K562 (cell line): ENCODE results near the gene DNAL4. TPM values are rescaled to one million over a fixed set of nuclear protein-coding genes. Genes with fewer than 3 reads are reported as not detected.
A peak's percentile ranks its signal among the peaks of the same experiment; 100 is the strongest.

Experiments used
- CCAR2 ChIP-seq: fragments of 200-400 bp; formaldehyde crosslinking; IDR thresholded peaks from 2 replicates; pipeline ENCODE4 v1.6.1; 2017; ENCODE audit warnings: mild to moderate bottlenecking, low read depth, low read length
- GABPB2 ChIP-seq: fragments of 250-450 bp; sonication (Bioruptor Pico); conservative IDR thresholded peaks from 2 replicates; pipeline ENCODE4 v1.5.1; 2021; ENCODE audit warnings: mild to moderate bottlenecking
- KDM5B ChIP-seq: fragments of 200-600 bp; sonication (generic); IDR thresholded peaks from 2 replicates; pipeline ENCODE4 v1.6.1; 2012; ENCODE audit warnings: low read depth, mild to moderate bottlenecking, moderate library complexity, low read length, control low read depth, inconsistent platforms; ENCODE audit not compliant: insufficient replicate concordance
- KLF16 ChIP-seq: IDR thresholded peaks from 2 replicates; pipeline ENCODE4 v1.6.1; 2016; ENCODE audit warnings: antibody characterized with exemption
- L3MBTL2 ChIP-seq: fragments of 450-650 bp; IDR thresholded peaks from 2 replicates; pipeline ENCODE4 v1.6.1; 2016; ENCODE audit warnings: mild to moderate bottlenecking, moderate library complexity
- NR2C1 ChIP-seq, 2 experiments: fragments of 450-650 bp; IDR thresholded peaks; 2 replicates each; pipeline ENCODE4 v1.6.1; 2017; ENCODE audit warnings: mild to moderate bottlenecking in 2 of 2, antibody characterized with exemption in 1 of 2, inconsistent platforms in 1 of 2, missing compliant biosample characterization in 1 of 2, missing genetic modification characterization in 1 of 2
- SMARCC2 ChIP-seq: fragments of 450-650 bp; IDR thresholded peaks from 2 replicates; pipeline ENCODE4 v1.6.1; 2017; ENCODE audit warnings: antibody characterized with exemption, moderate library complexity, mild to moderate bottlenecking, low read depth
- TRIM25 ChIP-seq: fragments of 450-650 bp; IDR thresholded peaks from 2 replicates; pipeline ENCODE4 v1.7.0; 2016; ENCODE audit warnings: borderline replicate concordance
- ZBTB1 ChIP-seq: sonication (generic); formaldehyde crosslinking; IDR thresholded peaks from 2 replicates; pipeline ENCODE4 v1.8.1; 2023; ENCODE audit warnings: missing genetic modification reagents, low read depth, mild to moderate bottlenecking, borderline replicate concordance
- ZBTB8A ChIP-seq: fragments of 450-650 bp; IDR thresholded peaks from 2 replicates; pipeline ENCODE4 v1.6.1; 2018; ENCODE audit warnings: mild to moderate bottlenecking, moderate library complexity; ENCODE audit not compliant: partially characterized antibody
- ZFX ChIP-seq: sonication (generic); formaldehyde crosslinking; IDR thresholded peaks from 2 replicates; pipeline ENCODE4 v1.8.0; 2022; ENCODE audit warnings: mild to moderate bottlenecking, missing genetic modification reagents, moderate library complexity
- ZNF263 ChIP-seq: sonication (generic); formaldehyde crosslinking; IDR thresholded peaks from 2 replicates; pipeline ENCODE4 v1.8.0; 2022; ENCODE audit warnings: mild to moderate bottlenecking, missing genetic modification reagents, borderline replicate concordance
- ZNF644 ChIP-seq: fragments of 200-800 bp; sonication (Bioruptor generic); IDR thresholded peaks from 2 replicates; pipeline ENCODE4 v1.6.1; 2016; ENCODE audit warnings: low read depth, missing genetic modification characterization, missing compliant biosample characterization
- ZNF668 ChIP-seq: fragments of 250-450 bp; sonication (Bioruptor Pico); IDR thresholded peaks from 2 replicates; pipeline ENCODE4 v1.8.0; 2022; ENCODE audit warnings: mild to moderate bottlenecking, inconsistent platforms
- polyA plus RNA-seq, 8 experiments: library from polyadenylated mRNA; depleted of rRNA in 4 of 8; stranded (reverse) in 5 of 8; unstranded in 3 of 8; fragments of >200 nt; fragmentation: Nextera tagmentation in 2 of 8; fragmentation: Illumina TruSeq in 1 of 8; extraction: Ambion mirVana in 2 of 8; extraction: Trizol in 1 of 8; gene quantifications; 2 replicates each; pipeline versions ENCODE4 v1.2.1 to v1.2.3, GENCODE V29; 2011 to 2014; ENCODE audit warnings: inconsistent platforms in 1 of 8, missing spikeins in 1 of 8
- total RNA-seq, 7 experiments: library from RNA; depleted of rRNA in 6 of 7; stranded (reverse); fragments of >200 nt in 6 of 7; fragmentation: Illumina TruSeq in 2 of 7; extraction: Trizol in 2 of 7; gene quantifications; 2 replicates each; pipeline versions ENCODE4 v1.2.1 to v1.2.3, GENCODE V29; 2011 to 2021; ENCODE audit warnings: low replicate concordance in 1 of 7
- TF ChIP-seq, protein P1 (sequence below): fragments of 450-650 bp; IDR thresholded peaks from 2 replicates; pipeline ENCODE4 v1.6.1; 2016; ENCODE audit warnings: mild to moderate bottlenecking, moderate library complexity

The DNAL4 gene
- total and polyA plus RNA-seq, 9 of the 15 experiments (the other 6 are each of a cell fraction or from before 2014, with no cell fraction given) = 0.20 to 9.4 (median 5.2) TPM

DNA sequence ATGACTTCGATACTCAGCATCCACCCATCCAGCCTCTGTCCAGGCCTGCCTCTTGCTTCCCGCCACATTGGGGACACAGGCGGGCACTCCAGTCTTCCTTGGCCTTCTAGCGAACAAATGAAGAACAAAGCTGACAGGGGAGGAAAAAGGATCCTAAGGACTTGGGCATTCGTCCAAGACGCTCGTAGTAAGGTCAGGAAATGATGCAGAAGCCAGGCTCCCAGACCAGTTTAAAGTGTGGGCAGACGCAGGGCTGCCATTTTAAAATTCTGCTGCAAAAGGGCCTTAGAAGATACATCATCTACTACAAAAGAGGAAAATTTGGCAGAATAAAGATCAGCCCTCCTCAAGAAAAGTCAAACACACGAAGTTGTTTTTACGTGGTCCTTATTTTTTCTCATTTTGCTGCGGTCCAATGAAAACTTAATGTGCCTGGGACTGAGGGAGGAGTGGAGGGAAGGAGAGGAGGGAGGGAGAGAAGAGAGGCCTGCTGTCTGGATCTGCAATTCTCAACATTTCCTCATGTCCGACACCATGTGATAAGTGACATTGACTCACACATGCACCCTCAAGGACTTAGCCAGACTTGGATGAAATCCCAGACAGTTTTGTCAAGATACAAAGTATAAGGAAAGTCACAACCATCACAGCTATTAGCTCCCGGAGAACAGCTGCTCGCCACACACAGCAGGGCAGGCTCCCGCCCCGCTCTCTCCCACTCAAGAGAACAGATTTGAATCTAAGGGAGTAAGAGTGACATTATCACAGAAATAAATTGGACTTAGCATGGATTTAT is 5.7 kb downstream of the DNAL4 start (continued):
- TF ChIP-seq, protein P1, sequence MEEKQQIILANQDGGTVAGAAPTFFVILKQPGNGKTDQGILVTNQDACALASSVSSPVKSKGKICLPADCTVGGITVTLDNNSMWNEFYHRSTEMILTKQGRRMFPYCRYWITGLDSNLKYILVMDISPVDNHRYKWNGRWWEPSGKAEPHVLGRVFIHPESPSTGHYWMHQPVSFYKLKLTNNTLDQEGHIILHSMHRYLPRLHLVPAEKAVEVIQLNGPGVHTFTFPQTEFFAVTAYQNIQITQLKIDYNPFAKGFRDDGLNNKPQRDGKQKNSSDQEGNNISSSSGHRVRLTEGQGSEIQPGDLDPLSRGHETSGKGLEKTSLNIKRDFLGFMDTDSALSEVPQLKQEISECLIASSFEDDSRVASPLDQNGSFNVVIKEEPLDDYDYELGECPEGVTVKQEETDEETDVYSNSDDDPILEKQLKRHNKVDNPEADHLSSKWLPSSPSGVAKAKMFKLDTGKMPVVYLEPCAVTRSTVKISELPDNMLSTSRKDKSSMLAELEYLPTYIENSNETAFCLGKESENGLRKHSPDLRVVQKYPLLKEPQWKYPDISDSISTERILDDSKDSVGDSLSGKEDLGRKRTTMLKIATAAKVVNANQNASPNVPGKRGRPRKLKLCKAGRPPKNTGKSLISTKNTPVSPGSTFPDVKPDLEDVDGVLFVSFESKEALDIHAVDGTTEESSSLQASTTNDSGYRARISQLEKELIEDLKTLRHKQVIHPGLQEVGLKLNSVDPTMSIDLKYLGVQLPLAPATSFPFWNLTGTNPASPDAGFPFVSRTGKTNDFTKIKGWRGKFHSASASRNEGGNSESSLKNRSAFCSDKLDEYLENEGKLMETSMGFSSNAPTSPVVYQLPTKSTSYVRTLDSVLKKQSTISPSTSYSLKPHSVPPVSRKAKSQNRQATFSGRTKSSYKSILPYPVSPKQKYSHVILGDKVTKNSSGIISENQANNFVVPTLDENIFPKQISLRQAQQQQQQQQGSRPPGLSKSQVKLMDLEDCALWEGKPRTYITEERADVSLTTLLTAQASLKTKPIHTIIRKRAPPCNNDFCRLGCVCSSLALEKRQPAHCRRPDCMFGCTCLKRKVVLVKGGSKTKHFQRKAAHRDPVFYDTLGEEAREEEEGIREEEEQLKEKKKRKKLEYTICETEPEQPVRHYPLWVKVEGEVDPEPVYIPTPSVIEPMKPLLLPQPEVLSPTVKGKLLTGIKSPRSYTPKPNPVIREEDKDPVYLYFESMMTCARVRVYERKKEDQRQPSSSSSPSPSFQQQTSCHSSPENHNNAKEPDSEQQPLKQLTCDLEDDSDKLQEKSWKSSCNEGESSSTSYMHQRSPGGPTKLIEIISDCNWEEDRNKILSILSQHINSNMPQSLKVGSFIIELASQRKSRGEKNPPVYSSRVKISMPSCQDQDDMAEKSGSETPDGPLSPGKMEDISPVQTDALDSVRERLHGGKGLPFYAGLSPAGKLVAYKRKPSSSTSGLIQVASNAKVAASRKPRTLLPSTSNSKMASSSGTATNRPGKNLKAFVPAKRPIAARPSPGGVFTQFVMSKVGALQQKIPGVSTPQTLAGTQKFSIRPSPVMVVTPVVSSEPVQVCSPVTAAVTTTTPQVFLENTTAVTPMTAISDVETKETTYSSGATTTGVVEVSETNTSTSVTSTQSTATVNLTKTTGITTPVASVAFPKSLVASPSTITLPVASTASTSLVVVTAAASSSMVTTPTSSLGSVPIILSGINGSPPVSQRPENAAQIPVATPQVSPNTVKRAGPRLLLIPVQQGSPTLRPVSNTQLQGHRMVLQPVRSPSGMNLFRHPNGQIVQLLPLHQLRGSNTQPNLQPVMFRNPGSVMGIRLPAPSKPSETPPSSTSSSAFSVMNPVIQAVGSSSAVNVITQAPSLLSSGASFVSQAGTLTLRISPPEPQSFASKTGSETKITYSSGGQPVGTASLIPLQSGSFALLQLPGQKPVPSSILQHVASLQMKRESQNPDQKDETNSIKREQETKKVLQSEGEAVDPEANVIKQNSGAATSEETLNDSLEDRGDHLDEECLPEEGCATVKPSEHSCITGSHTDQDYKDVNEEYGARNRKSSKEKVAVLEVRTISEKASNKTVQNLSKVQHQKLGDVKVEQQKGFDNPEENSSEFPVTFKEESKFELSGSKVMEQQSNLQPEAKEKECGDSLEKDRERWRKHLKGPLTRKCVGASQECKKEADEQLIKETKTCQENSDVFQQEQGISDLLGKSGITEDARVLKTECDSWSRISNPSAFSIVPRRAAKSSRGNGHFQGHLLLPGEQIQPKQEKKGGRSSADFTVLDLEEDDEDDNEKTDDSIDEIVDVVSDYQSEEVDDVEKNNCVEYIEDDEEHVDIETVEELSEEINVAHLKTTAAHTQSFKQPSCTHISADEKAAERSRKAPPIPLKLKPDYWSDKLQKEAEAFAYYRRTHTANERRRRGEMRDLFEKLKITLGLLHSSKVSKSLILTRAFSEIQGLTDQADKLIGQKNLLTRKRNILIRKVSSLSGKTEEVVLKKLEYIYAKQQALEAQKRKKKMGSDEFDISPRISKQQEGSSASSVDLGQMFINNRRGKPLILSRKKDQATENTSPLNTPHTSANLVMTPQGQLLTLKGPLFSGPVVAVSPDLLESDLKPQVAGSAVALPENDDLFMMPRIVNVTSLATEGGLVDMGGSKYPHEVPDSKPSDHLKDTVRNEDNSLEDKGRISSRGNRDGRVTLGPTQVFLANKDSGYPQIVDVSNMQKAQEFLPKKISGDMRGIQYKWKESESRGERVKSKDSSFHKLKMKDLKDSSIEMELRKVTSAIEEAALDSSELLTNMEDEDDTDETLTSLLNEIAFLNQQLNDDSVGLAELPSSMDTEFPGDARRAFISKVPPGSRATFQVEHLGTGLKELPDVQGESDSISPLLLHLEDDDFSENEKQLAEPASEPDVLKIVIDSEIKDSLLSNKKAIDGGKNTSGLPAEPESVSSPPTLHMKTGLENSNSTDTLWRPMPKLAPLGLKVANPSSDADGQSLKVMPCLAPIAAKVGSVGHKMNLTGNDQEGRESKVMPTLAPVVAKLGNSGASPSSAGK = peak; percentile 77
- TF ChIP-seq ZBTB1 = no peak
- TF ChIP-seq ZNF263 = no peak
- no peak for TF ChIP-seq ZNF644 (tag)
- TF ChIP-seq SMARCC2 = no peak
- TF ChIP-seq ZFX = peak; percentile 31; the same call in 1 of the 2 replicates
- TF ChIP-seq L3MBTL2 = peak; percentile 53
- no peak for TF ChIP-seq NR2C1 (IDR thresholded peaks at IDR 0.05)
- TF ChIP-seq NR2C1 (tag; IDR thresholded peaks at IDR 0.05) = no peak
- no peak for TF ChIP-seq GABPB2 (CRISPR knock-in tag)
- no peak for TF ChIP-seq KDM5B
- TF ChIP-seq KLF16 = no peak
- no peak for TF ChIP-seq TRIM25
- TF ChIP-seq CCAR2 = no peak
- TF ChIP-seq ZBTB8A = no peak
- TF ChIP-seq ZNF668 (CRISPR knock-in tag) = no peak
